SH-SY5Y (cell line): ENCODE results near the gene GALNTL6.

ENCODE experiments used
- GATA2 ChIP-seq: IDR thresholded peaks from 2 replicates; pipeline ENCODE4 v1.6.1; 2011; ENCODE audit warnings: mild to moderate bottlenecking, low read depth, low read length
- GATA3 ChIP-seq: IDR thresholded peaks from 2 replicates; pipeline ENCODE4 v1.6.1; 2011; ENCODE audit warnings: low read depth, mild to moderate bottlenecking, low read length, moderate library complexity

Gene GALNTL6

GRCh38 chr4:173039617-173040577, 1226.7 kb downstream of the GALNTL6 start:
- no peak for TF ChIP-seq GATA2
- no peak for TF ChIP-seq GATA3

- TF ChIP-seq GATA2 (no peak), GATA3 (no peak)
These were observed 1228.3 kb downstream of the GALNTL6 start for GRCh38 chr4:173041482-173041881.

GRCh38 chr4:173044340-173044739, 1231.1 kb downstream of the GALNTL6 start:
- no peak for TF ChIP-seq GATA2

- TF ChIP-seq GATA2 (no peak), GATA3 (no peak)
These were observed 1232.4 kb downstream of the GALNTL6 start for GRCh38 chr4:173045571-173045970.

- no peak for TF ChIP-seq GATA2
- TF ChIP-seq GATA3, result no peak
These were observed 1232.9 kb downstream of the GALNTL6 start for GRCh38 chr4:173046144-173046543.

GRCh38 chr4:173046818-173047217, 1233.6 kb downstream of the GALNTL6 start:
- TF ChIP-seq GATA3 (no peak), GATA2 (no peak)

- TF ChIP-seq GATA3 (no peak), GATA2 (no peak)
These were observed 1238.0 kb downstream of the GALNTL6 start for GRCh38 chr4:173051232-173051631.

- TF ChIP-seq GATA3, result no peak
These were observed 1238.5 kb downstream of the GALNTL6 start for GRCh38 chr4:173051716-173052115.

- TF ChIP-seq GATA2, result no peak
- no peak for TF ChIP-seq GATA3
These were observed 1239.2 kb downstream of the GALNTL6 start for GRCh38 chr4:173052439-173052838.

- TF ChIP-seq GATA2 (no peak), GATA3 (no peak)
These were observed 1243.1 kb downstream of the GALNTL6 start for GRCh38 chr4:173056271-173056670.

- TF ChIP-seq GATA2, result no peak
- no peak for TF ChIP-seq GATA3
These were observed 1243.5 kb downstream of the GALNTL6 start for GRCh38 chr4:173056710-173057109.

- TF ChIP-seq GATA3 (no peak), GATA2 (no peak)
These were observed 1244.2 kb downstream of the GALNTL6 start for GRCh38 chr4:173057442-173057841.

GRCh38 chr4:173057901-173058300, 1244.7 kb downstream of the GALNTL6 start:
- TF ChIP-seq GATA3 (no peak), GATA2 (no peak)

- TF ChIP-seq GATA2 (no peak), GATA3 (no peak)
These were observed 1248.0 kb downstream of the GALNTL6 start for GRCh38 chr4:173061160-173061559.

GRCh38 chr4:173073939-173074500, 1260.8 kb downstream of the GALNTL6 start:
- TF ChIP-seq GATA2 (no peak), GATA3 (no peak)

- no peak for TF ChIP-seq GATA2
- TF ChIP-seq GATA3, result no peak
These were observed 1261.3 kb downstream of the GALNTL6 start for GRCh38 chr4:173074501-173074946.
